Nephron (organoid): ENCODE results near the gene TNFSF4.

Experiments
- H3K27ac Mint-ChIP-seq, 3 experiments: 2 replicates each; pipeline ENCODE4 v1.8.0; 2020; ENCODE audit warnings: mixed read lengths in 3 of 3, mild to moderate bottlenecking in 2 of 3, moderate library complexity in 1 of 3
- H3K27me3 Mint-ChIP-seq: 2 replicates; pipeline ENCODE4 v1.8.0; 2021; ENCODE audit warnings: low read depth, mild to moderate bottlenecking, moderate library complexity, mixed read lengths
- H3K36me3 Mint-ChIP-seq: 2 replicates; pipeline ENCODE4 v1.8.0; 2020; ENCODE audit warnings: low read depth, mixed read lengths
- H3K4me1 Mint-ChIP-seq: 2 replicates; pipeline ENCODE4 v1.8.0; 2020; ENCODE audit warnings: mixed read lengths
- H3K4me3 Mint-ChIP-seq, 3 experiments: 2 replicates each; pipeline ENCODE4 v1.8.0; 2020; ENCODE audit warnings: mild to moderate bottlenecking in 3 of 3, mixed read lengths in 3 of 3, moderate library complexity in 2 of 3
- H3K9me3 Mint-ChIP-seq: 2 replicates; pipeline ENCODE4 v1.8.0; 2020; ENCODE audit warnings: mixed read lengths
- TF ChIP-seq, protein P1 (sequence below), 3 experiments: fragments of 200-600 bp; sonication (generic); IDR thresholded peaks; one replicate each; pipeline ENCODE4 v1.5.0; 2021; ENCODE audit warnings: antibody characterized with exemption in 3 of 3; ENCODE audit not compliant: unreplicated experiment in 3 of 3

The TNFSF4 gene, protein sequence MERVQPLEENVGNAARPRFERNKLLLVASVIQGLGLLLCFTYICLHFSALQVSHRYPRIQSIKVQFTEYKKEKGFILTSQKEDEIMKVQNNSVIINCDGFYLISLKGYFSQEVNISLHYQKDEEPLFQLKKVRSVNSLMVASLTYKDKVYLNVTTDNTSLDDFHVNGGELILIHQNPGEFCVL

DNA sequence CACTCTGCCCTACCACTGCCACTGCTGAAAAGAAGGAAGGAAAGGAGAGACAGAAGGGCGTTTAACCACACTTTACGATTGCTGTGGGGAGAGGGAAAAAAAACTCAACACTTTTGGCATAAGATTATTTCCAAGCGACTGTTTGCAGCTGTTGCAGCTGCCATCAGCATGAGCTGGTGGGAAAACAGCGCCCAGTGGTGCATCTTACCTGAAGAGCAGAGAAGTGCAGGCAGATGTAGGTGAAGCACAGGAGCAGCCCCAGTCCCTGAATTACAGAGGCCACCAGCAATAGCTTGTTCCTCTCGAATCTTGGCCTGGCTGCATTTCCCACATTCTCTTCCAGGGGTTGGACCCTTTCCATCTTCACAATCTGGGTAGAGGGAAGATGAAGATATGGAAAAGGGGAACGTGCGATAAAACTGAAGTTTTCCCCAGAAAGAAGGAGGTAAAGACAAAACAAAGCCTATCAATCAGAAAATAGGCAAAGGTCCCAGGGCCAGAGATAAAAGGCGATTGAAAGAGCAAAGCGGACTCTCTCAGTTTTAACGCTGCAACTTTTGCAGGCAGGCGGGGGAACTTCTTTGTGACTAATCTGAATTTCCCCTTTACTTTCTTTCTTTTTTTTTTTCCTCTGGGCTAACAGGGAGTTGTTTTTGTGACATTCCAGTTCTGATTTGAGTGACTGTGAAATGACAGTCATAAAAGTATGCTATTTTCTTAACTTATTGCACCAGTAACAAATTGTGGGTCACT, at the start of gene TNFSF4:
TSS of gene TNFSF4 (minus strand) at position 516 of the 753 bp plus-strand sequence. CDS start at position 361, 155 bp downstream.
- peaks cover 19% of the 10 kb centered on the region for H3K4me1 Mint-ChIP-seq
- TF ChIP-seq, protein P1, sequence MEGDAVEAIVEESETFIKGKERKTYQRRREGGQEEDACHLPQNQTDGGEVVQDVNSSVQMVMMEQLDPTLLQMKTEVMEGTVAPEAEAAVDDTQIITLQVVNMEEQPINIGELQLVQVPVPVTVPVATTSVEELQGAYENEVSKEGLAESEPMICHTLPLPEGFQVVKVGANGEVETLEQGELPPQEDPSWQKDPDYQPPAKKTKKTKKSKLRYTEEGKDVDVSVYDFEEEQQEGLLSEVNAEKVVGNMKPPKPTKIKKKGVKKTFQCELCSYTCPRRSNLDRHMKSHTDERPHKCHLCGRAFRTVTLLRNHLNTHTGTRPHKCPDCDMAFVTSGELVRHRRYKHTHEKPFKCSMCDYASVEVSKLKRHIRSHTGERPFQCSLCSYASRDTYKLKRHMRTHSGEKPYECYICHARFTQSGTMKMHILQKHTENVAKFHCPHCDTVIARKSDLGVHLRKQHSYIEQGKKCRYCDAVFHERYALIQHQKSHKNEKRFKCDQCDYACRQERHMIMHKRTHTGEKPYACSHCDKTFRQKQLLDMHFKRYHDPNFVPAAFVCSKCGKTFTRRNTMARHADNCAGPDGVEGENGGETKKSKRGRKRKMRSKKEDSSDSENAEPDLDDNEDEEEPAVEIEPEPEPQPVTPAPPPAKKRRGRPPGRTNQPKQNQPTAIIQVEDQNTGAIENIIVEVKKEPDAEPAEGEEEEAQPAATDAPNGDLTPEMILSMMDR (IDR thresholded peaks at IDR 0.05; ENCODE audit: unreplicated experiment in 3 of 3), result no peak
- H3K27me3 Mint-ChIP-seq, result peaks cover 14% of the 10 kb centered on the region
- peak within 1 kb of the TSS in 1 of 3 experiments; percentile 73 for H3K27ac Mint-ChIP-seq
- H3K9me3 Mint-ChIP-seq, result no peaks in the 10 kb centered on the region
- no peaks in the 10 kb centered on the region for H3K36me3 Mint-ChIP-seq
- peak within 1 kb of the TSS; percentile 5 to 49 (median 28) for H3K4me3 Mint-ChIP-seq

DNA sequence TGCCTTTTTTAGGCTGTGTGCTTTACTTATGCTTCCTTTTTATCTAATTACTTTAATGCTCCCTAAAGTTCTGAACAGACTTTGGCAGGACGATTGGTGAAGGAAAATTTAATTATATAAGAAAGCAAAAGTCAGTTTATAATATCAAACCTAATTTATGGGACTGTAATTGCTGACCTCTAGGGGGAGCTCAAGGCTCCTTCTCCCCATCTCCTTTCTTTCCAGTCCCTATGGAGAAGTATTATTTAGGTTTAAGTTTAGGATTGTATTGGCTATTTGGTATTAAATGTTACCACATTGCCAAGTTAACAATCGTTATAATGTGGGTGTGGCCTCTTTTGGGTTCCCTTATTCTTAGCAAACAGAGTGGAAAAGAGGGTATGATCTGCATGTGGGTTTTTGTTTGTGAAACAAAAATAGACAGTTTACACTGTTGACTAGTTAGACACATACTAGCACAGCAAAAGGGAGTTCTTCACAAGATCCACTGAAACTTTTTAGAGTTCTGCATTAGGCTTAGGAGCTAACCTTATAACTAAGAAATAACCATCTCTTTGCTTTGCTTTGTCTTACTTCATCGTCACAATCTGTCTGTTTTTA, 48.2 kb upstream of the TNFSF4 start:
- TF ChIP-seq, protein P1 (IDR thresholded peaks at IDR 0.05; ENCODE audit: unreplicated experiment in 3 of 3), result peak; percentile 48 to 61 (median 49)
- Mint-ChIP-seq H3K4me1 (peaks cover 5% of the 10 kb centered on the region), H3K36me3 (no peaks in the 10 kb centered on the region), H3K27me3 (no peaks in the 10 kb centered on the region), H3K27ac (no peak overlapping the region), H3K9me3 (peaks cover 15% of the 10 kb centered on the region), H3K4me3 (no peak overlapping the region)

DNA sequence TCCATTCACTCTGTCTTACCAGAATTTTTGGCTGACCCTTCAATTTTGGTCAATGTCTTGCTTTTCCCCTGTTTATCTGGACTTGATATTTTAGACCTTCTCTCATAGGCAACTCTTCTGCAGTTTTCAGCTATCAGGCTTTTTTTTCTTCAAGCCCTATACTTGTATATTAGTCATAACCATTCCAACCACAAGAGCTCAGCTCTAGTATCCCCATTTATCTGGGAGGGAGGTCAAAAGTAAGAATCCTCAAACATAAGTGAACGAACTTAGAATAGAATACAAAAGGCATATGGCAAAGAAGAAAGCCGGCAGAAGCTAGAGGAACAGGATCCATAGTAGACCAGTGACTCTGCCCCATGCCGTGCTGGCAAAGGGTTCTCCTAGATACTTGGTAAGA, 45.9 kb upstream of the TNFSF4 start:
- Mint-ChIP-seq H3K4me1 (peaks cover 2% of the 10 kb centered on the region), H3K9me3 (peaks cover under 1% of the 10 kb centered on the region), H3K27ac (no peak overlapping the region), H3K4me3 (no peak overlapping the region), H3K27me3 (no peaks in the 10 kb centered on the region), H3K36me3 (no peaks in the 10 kb centered on the region)
- TF ChIP-seq, protein P1 (IDR thresholded peaks at IDR 0.05; ENCODE audit: unreplicated experiment in 3 of 3), result no peak

DNA sequence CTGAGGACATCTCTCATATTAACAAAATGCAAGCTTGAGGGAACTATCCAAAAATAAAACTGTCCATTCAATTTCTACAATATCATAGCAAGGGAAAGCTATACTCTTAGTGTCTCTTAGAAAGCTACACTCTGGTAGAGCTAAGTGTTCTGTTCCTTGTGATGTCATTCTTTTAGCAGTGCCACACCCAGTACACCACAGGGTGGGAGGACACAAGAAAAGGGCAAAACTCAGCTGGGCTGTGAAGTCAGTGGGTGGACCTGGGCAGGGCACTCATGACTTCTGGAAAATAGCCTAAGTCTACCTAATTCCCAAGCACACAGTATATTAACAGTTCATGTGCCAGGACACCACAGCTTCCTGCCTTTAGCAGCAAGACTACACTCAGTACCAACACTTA, 42.2 kb upstream of the TNFSF4 start:
- no peak overlapping the region for H3K27ac Mint-ChIP-seq
- H3K4me1 Mint-ChIP-seq, result no peaks in the 10 kb centered on the region
- H3K36me3 Mint-ChIP-seq, result no peaks in the 10 kb centered on the region
- H3K27me3 Mint-ChIP-seq, result no peaks in the 10 kb centered on the region
- TF ChIP-seq, protein P1 (IDR thresholded peaks at IDR 0.05; ENCODE audit: unreplicated experiment in 3 of 3), result no peak
- no peaks in the 10 kb centered on the region for H3K9me3 Mint-ChIP-seq
- no peak overlapping the region for H3K4me3 Mint-ChIP-seq

DNA sequence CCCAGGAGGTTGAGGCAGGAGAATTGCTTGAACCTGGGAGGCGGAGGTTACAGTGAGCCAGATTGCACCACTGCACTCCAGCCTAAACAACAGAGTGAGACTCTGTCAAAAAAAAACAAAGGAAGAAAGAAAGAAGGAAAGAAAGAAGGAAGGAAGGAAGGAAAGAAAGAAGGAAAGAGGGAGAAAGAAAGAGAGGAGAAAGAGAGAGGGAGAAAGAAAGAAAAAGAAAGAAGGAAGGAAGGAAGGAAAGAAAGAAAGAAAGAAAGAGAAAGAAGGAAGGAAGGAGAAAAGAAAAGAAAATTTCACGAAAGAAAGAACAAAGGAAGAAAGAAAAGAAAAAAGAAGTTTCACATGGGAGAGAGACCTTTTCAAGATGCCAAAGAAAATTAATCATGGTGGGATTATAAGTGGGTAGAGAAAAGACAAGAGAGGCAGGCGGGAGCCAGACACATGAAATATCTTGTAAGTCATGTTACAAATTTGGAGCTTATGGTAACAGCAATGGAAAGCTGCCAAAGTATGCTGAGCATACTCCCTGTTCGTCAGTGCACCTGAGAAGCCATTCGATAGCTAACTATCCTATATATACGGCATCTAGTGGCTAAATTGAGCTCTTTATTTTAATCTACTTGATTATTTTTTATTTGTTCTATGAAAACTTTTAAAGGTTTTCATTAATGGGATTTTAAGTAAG, 41.3 kb upstream of the TNFSF4 start:
- no peaks in the 10 kb centered on the region for H3K27me3 Mint-ChIP-seq
- H3K27ac Mint-ChIP-seq, result no peak overlapping the region
- TF ChIP-seq, protein P1 (IDR thresholded peaks at IDR 0.05; ENCODE audit: unreplicated experiment in 3 of 3), result no peak
- peaks cover 5% of the 10 kb centered on the region for H3K9me3 Mint-ChIP-seq
- H3K36me3 Mint-ChIP-seq, result no peaks in the 10 kb centered on the region
- H3K4me3 Mint-ChIP-seq, result no peak overlapping the region
- H3K4me1 Mint-ChIP-seq, result no peaks in the 10 kb centered on the region
